NCI-H1092 treated with DMSO at 0.1 percent for 48 hours (cell line): ENCODE measurements around the gene ZNF175.

ENCODE experiments used
- DNase-seq: peaks from one replicate; lab custom pipeline; 2025; lab: John Stamatoyannopoulos, UW

ZNF175 gene

GRCh38 chr19:51570962-51571575, at the start of gene ZNF175:
Gene ZNF175, plus strand, starts transcription at chr19:51571283. Its CDS starts 2,047 bp downstream, at chr19:51573330.
- peak; percentile 92 for DNase-seq

GRCh38 chr19:51521357-51521756, 49.7 kb upstream of the ZNF175 start:
- no peak for DNase-seq

- DNase-seq: no peak
These were observed 49.3 kb upstream of the ZNF175 start for GRCh38 chr19:51521781-51522180.

- DNase-seq: no peak
These were observed 46.3 kb upstream of the ZNF175 start for GRCh38 chr19:51524666-51525264.

GRCh38 chr19:51525651-51526050, 45.4 kb upstream of the ZNF175 start:
- no peak for DNase-seq

GRCh38 chr19:51529301-51529700, 41.8 kb upstream of the ZNF175 start:
- no peak for DNase-seq

- no peak for DNase-seq
These were observed 40.5 kb upstream of the ZNF175 start for GRCh38 chr19:51530616-51531015.

- no peak for DNase-seq
These were observed 39.5 kb upstream of the ZNF175 start, which contains the start of gene SIGLEC6 for GRCh38 chr19:51531349-51532315. Gene SIGLEC6, minus strand, starts transcription at chr19:51531670. Its CDS starts 22 bp downstream, at chr19:51531648.

- DNase-seq: no peak
These were observed 35.5 kb upstream of the ZNF175 start for GRCh38 chr19:51535535-51535934.

GRCh38 chr19:51539821-51540366, 31.2 kb upstream of the ZNF175 start:
- no peak for DNase-seq

- no peak for DNase-seq
These were observed 29.4 kb upstream of the ZNF175 start for GRCh38 chr19:51541458-51542357.

GRCh38 chr19:51542699-51543098, 28.4 kb upstream of the ZNF175 start:
- DNase-seq: no peak

- no peak for DNase-seq
These were observed 27.0 kb upstream of the ZNF175 start for GRCh38 chr19:51544038-51544437.

GRCh38 chr19:51546107-51546649, 24.9 kb upstream of the ZNF175 start:
- DNase-seq: no peak

GRCh38 chr19:51546650-51547396, 24.3 kb upstream of the ZNF175 start:
- no peak for DNase-seq

- no peak for DNase-seq
These were observed 23.5 kb upstream of the ZNF175 start for GRCh38 chr19:51547397-51548212.

- no peak for DNase-seq
These were observed 22.9 kb upstream of the ZNF175 start for GRCh38 chr19:51548213-51548651.

GRCh38 chr19:51548891-51549305, 22.2 kb upstream of the ZNF175 start:
- DNase-seq: no peak
